H1 (cell line): ENCODE results near the gene AKT1S1. TPM values are rescaled to one million over a fixed set of nuclear protein-coding genes. Genes with fewer than 3 reads are reported as not detected.

Experiments
- KDM4A ChIP-seq: IDR thresholded peaks from one replicate; pipeline ENCODE4 v1.7.1; 2012; ENCODE audit warnings: low read depth, mild to moderate bottlenecking, moderate library complexity, low read length, inconsistent platforms; ENCODE audit not compliant: severe bottlenecking
- KDM5A ChIP-seq: fragments of 200-600 bp; IDR thresholded peaks from 2 replicates; pipeline ENCODE4 v1.7.1; 2012; ENCODE audit warnings: mild to moderate bottlenecking, low read length, inconsistent platforms, mixed read lengths
- MAX ChIP-seq: IDR thresholded peaks from 2 replicates; pipeline ENCODE4 v1.6.1; 2012; ENCODE audit warnings: inconsistent platforms
- polyA plus RNA-seq, 7 experiments: library from polyadenylated mRNA; depleted of rRNA in 3 of 7; stranded (reverse) in 5 of 7; unstranded in 2 of 7; fragments of >200 nt in 5 of 7; fragments of 200-250 nt in 2 of 7; gene quantifications; 1 replicate in 5 of 7; 2 replicates in 1 of 7; 4 replicates in 1 of 7; pipeline versions ENCODE4 v1.2.1 to v1.2.3, GENCODE V29; 2011 to 2013; ENCODE audit warnings: missing spikeins in 2 of 7, mixed read lengths in 2 of 7
- total RNA-seq: library from RNA; stranded (reverse); fragmentation: NEBNext Ultra II Directional; extraction: Animal tissue kit (Norgen Biotek cat#: 25700); gene quantifications from 2 replicates; pipeline ENCODE4 v1.2.1, GENCODE V29; 2021

The AKT1S1 gene
- total and polyA plus RNA-seq, 2 of the 8 experiments (the other 6 are each of a cell fraction or from before 2014, with no cell fraction given) = 40.7 to 45.9 TPM

GRCh38 chr19:49895566-49896297 is 18.6 kb upstream of the AKT1S1 start (continued):
- TF ChIP-seq KDM5A = no peak
- TF ChIP-seq MAX = no peak
- no peak for TF ChIP-seq KDM4A
